IMR-90 (cell line): ENCODE measurements around the gene FAM200C. TPM values are rescaled to one million over a fixed set of nuclear protein-coding genes. Genes with fewer than 3 reads are reported as not detected.

ENCODE experiments used
- ATAC-seq: fragments of 200-7000 bp; cut with Tn5 transposase; 2 replicates; pipeline ENCODE4 v1.9.1; 2020; ENCODE audit warnings: low read depth, mild to moderate bottlenecking, moderate library complexity
- BruUV-seq: library from RNA; stranded (reverse); fragments of 400-500 nt; replicated peaks from 2 replicates; lab custom pipeline; 2021; lab: Mats Ljungman, UMichigan
- CTCF ChIA-PET: fragments of 300-600 bp; formaldehyde crosslinking; extraction: SDS; loops from one replicate; lab custom pipeline; 2021; ENCODE audit warnings: antibody characterized with exemption; lab: Yijun Ruan, JAX
- POLR2A ChIA-PET: fragments of 300-600 bp; sonication (Branson Sonifier 250); formaldehyde crosslinking; loops from one replicate; lab custom pipeline; 2022; ENCODE audit warnings: antibody characterized with exemption; ENCODE audit not compliant: unreplicated experiment; lab: Charles Lee
- DNase-seq: peaks from one replicate; pipeline ENCODE4 v3.0.0; 2013
- H2AFZ ChIP-seq: replicated peaks from 2 replicates; pipeline ENCODE3; 2013; ENCODE audit warnings: low read length, mild to moderate bottlenecking; ENCODE audit not compliant: poor library complexity
- H2AK5ac ChIP-seq: 2 replicates; pipeline ENCODE4 v1.6.1; 2013; ENCODE audit warnings: low read depth, low read length, inconsistent platforms
- H2AK9ac ChIP-seq: replicated peaks from 2 replicates; pipeline ENCODE3; 2013; ENCODE audit warnings: mild to moderate bottlenecking, low read depth, low read length, moderate library complexity; ENCODE audit not compliant: poor library complexity
- H2BK120ac ChIP-seq: 2 replicates; pipeline ENCODE4 v1.6.1; 2013; ENCODE audit warnings: low read depth, low read length, inconsistent platforms
- H2BK15ac ChIP-seq: 3 replicates; pipeline ENCODE4 v1.6.1; 2013; ENCODE audit warnings: low read depth, low read length, inconsistent platforms
- H2BK20ac ChIP-seq: 2 replicates; pipeline ENCODE4 v1.6.1; 2013; ENCODE audit warnings: low read depth, mild to moderate bottlenecking, inconsistent platforms, low read length, moderate library complexity
- H2BK5ac ChIP-seq: 2 replicates; pipeline ENCODE4 v1.6.1; 2013; ENCODE audit warnings: mild to moderate bottlenecking, low read depth, low read length, inconsistent platforms; ENCODE audit not compliant: poor library complexity, severe bottlenecking
- H3K14ac ChIP-seq: replicated peaks from 2 replicates; pipeline ENCODE4 v1.6.1; 2013; ENCODE audit warnings: low read depth, low read length, inconsistent platforms
- H3K18ac ChIP-seq: 2 replicates; pipeline ENCODE4 v1.6.1; 2013; ENCODE audit warnings: low read depth, low read length, control low read depth
- H3K23ac ChIP-seq: 2 replicates; pipeline ENCODE4 v1.6.1; 2013; ENCODE audit warnings: low read depth, low read length, inconsistent platforms
- H3K27ac ChIP-seq: 2 replicates; pipeline ENCODE4 v1.5.1; 2013; ENCODE audit warnings: mild to moderate bottlenecking, control low read depth, low read length; ENCODE audit not compliant: insufficient read depth
- H3K27me3 ChIP-seq: 2 replicates; pipeline ENCODE4 v1.6.1; 2013; ENCODE audit warnings: low read length; ENCODE audit not compliant: control insufficient read depth, insufficient read depth
- H3K36me3 ChIP-seq: 2 replicates; pipeline ENCODE4 v1.6.1; 2013; ENCODE audit warnings: low read length, mixed read lengths; ENCODE audit not compliant: control insufficient read depth, insufficient read depth
- H3K4ac ChIP-seq: 2 replicates; pipeline ENCODE4 v1.6.1; 2013; ENCODE audit warnings: low read depth, low read length, inconsistent platforms
- H3K4me1 ChIP-seq: 2 replicates; pipeline ENCODE4 v1.6.1; 2013; ENCODE audit warnings: low read length, mixed read lengths; ENCODE audit not compliant: control insufficient read depth, insufficient read depth
- H3K4me2 ChIP-seq: 2 replicates; pipeline ENCODE4 v1.6.1; 2013; ENCODE audit warnings: low read depth, mild to moderate bottlenecking, control low read depth, low read length, moderate library complexity
- H3K4me3 ChIP-seq: 2 replicates; pipeline ENCODE4 v1.5.1; 2013; ENCODE audit warnings: low read depth, mild to moderate bottlenecking, control low read depth, low read length, moderate library complexity; ENCODE audit not compliant: insufficient read depth
- H3K56ac ChIP-seq: 2 replicates; pipeline ENCODE4 v1.6.1; 2013; ENCODE audit warnings: low read length, inconsistent platforms; ENCODE audit not compliant: insufficient read depth; ENCODE audit errors: extremely low read depth
- H3K79me1 ChIP-seq, 2 experiments: 2 replicates each; pipeline ENCODE4 v1.6.1; 2013; ENCODE audit warnings: low read length in 2 of 2, inconsistent platforms in 1 of 2, low read depth in 1 of 2
- H3K9ac ChIP-seq: 2 replicates; pipeline ENCODE4 v1.6.1; 2013; ENCODE audit warnings: low read depth, low read length, control low read depth
- H3K9me1 ChIP-seq: 2 replicates; pipeline ENCODE4 v1.6.1; 2013; ENCODE audit warnings: low read length, inconsistent platforms; ENCODE audit not compliant: insufficient read depth
- H3K9me3 ChIP-seq: 2 replicates; pipeline ENCODE4 v1.6.1; 2013; ENCODE audit warnings: low read length; ENCODE audit not compliant: control insufficient read depth, insufficient read depth
- H4K20me1 ChIP-seq: 2 replicates; pipeline ENCODE4 v1.6.1; 2013; ENCODE audit warnings: low read length, inconsistent platforms; ENCODE audit not compliant: insufficient read depth
- H4K5ac ChIP-seq: 2 replicates; pipeline ENCODE4 v1.6.1; 2013; ENCODE audit warnings: mild to moderate bottlenecking, low read depth, low read length, control low read depth
- H4K8ac ChIP-seq, 2 experiments: 2 replicates each; pipeline ENCODE4 v1.6.1; 2013; ENCODE audit warnings: low read depth in 2 of 2, low read length in 2 of 2, control low read depth in 1 of 2, inconsistent platforms in 1 of 2
- H4K91ac ChIP-seq: 2 replicates; pipeline ENCODE4 v1.6.1; 2013; ENCODE audit warnings: low read depth, low read length, inconsistent platforms; ENCODE audit not compliant: insufficient read depth
- BHLHE40 ChIP-seq: fragments of 150-350 bp; IDR thresholded peaks from 2 replicates; pipeline ENCODE4 v1.6.1; 2016; ENCODE audit warnings: mild to moderate bottlenecking, low read depth, low read length
- CHD1 ChIP-seq: IDR thresholded peaks from 2 replicates; pipeline ENCODE4 v1.6.1; 2012; ENCODE audit warnings: low read depth, low read length, improper control_type of control experiment
- MAFK ChIP-seq: IDR thresholded peaks from 2 replicates; pipeline ENCODE4 v1.6.1; 2012; ENCODE audit warnings: low read depth, low read length, improper control_type of control experiment
- MAZ ChIP-seq: IDR thresholded peaks from 2 replicates; pipeline ENCODE4 v1.6.1; 2012; ENCODE audit warnings: low read depth, mild to moderate bottlenecking, low read length, improper control_type of control experiment, moderate library complexity, borderline replicate concordance
- NFE2L2 ChIP-seq: fragments of 150-350 bp; IDR thresholded peaks from 2 replicates; pipeline ENCODE4 v1.6.1; 2016; ENCODE audit warnings: low read depth, mild to moderate bottlenecking, low read length
- RCOR1 ChIP-seq: IDR thresholded peaks from 2 replicates; pipeline ENCODE4 v1.6.1; 2012; ENCODE audit warnings: mild to moderate bottlenecking, low read length, improper control_type of control experiment; ENCODE audit not compliant: insufficient replicate concordance
- RFX5 ChIP-seq: IDR thresholded peaks from 2 replicates; pipeline ENCODE4 v1.8.0; 2012; ENCODE audit warnings: low read depth, mild to moderate bottlenecking, low read length, moderate library complexity
- SMC3 ChIP-seq: fragments of 150-350 bp; IDR thresholded peaks from 2 replicates; pipeline ENCODE4 v1.6.1; 2016; ENCODE audit warnings: low read depth, mild to moderate bottlenecking, antibody characterized with exemption, low read length, moderate library complexity
- WGBS, 2 experiments: methylation state at CpG; one replicate each; pipeline versions ENCODE4 v1.1.5 to v1.1.7; 2013; ENCODE audit warnings: missing lambda C conversion rate in 2 of 2; ENCODE audit not compliant: insufficient read length in 1 of 2; ENCODE audit errors: extremely low coverage in 2 of 2; 5-methylcytosine and 5-hydroxymethylcytosine counted together
- dilution Hi-C: fragments of 300-500 bp; cut with HindIII; formaldehyde crosslinking; loops from one replicate; pipeline ENCODE4 v1.14.3; 2018; ENCODE audit warnings: low sequenced_read_pairs; ENCODE audit not compliant: unreplicated experiment
- in situ Hi-C: fragments of 300-500 bp; cut with MboI; formaldehyde crosslinking; loops from 3 replicates; pipeline ENCODE4 v1.14.3; 2019; ENCODE audit warnings: low sequenced_read_pairs, inconsistent platforms, mixed read lengths
- intact Hi-C: fragments of 100-400 bp; cut with micrococcal nuclease; formaldehyde crosslinking; loops from 2 replicates; pipeline ENCODE4 v1.10.0; 2022
- polyA plus RNA-seq, 3 experiments: library from polyadenylated mRNA; depleted of rRNA; stranded (reverse); fragments of >200 nt; gene quantifications; 2 replicates each; pipeline ENCODE4 v1.2.3, GENCODE V29; 2012; ENCODE audit warnings: low replicate concordance in 1 of 3
- total RNA-seq: library from RNA; depleted of rRNA; stranded (reverse); fragments of >200 nt; gene quantifications from 2 replicates; pipeline ENCODE4 v1.2.3, GENCODE V29; 2012
- TF ChIP-seq, protein P1 (sequence below): fragments of 150-350 bp; IDR thresholded peaks from 2 replicates; pipeline ENCODE4 v1.6.1; 2016; ENCODE audit warnings: low read depth, mild to moderate bottlenecking, low read length, moderate library complexity, borderline replicate concordance
- TF ChIP-seq, protein P2 (sequence below): conservative IDR thresholded peaks from 2 replicates; pipeline ENCODE4 v1.5.1; 2012; ENCODE audit warnings: mild to moderate bottlenecking, low read depth, low read length, improper control_type of control experiment
- TF ChIP-seq, protein P3 (sequence below): fragments of 150-350 bp; IDR thresholded peaks from 2 replicates; pipeline ENCODE4 v1.6.1; 2017; ENCODE audit warnings: mild to moderate bottlenecking, antibody characterized with exemption, low read length, low read depth

FAM200C gene
- total and polyA plus RNA-seq, 2 of the 4 experiments (the other 2 are of a cell fraction), result 1.7 to 6.3 TPM

DNA sequence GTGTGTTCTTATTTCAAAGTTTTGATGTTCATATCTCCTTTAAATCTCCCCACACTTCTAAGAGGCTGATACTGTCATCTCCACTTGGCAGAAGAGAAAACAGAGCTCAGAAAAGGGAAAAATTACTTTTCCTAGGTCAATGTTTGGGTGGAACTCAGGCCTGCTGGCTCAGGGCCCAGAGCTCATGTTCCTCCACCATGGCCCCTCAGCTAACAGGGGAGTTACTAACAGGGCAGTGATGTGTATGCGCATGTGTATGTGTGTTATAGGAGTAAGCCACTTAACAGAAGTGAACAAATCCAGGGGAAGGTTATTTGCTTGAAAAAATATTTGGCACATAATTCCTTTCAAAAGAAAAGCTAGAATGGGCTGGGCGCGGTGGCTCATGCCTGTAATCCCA lies 32.0 kb downstream of the FAM200C start (continued):
- TF ChIP-seq, protein P1, sequence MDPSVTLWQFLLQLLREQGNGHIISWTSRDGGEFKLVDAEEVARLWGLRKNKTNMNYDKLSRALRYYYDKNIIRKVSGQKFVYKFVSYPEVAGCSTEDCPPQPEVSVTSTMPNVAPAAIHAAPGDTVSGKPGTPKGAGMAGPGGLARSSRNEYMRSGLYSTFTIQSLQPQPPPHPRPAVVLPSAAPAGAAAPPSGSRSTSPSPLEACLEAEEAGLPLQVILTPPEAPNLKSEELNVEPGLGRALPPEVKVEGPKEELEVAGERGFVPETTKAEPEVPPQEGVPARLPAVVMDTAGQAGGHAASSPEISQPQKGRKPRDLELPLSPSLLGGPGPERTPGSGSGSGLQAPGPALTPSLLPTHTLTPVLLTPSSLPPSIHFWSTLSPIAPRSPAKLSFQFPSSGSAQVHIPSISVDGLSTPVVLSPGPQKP, result no peak
- no peak for TF ChIP-seq CHD1

DNA sequence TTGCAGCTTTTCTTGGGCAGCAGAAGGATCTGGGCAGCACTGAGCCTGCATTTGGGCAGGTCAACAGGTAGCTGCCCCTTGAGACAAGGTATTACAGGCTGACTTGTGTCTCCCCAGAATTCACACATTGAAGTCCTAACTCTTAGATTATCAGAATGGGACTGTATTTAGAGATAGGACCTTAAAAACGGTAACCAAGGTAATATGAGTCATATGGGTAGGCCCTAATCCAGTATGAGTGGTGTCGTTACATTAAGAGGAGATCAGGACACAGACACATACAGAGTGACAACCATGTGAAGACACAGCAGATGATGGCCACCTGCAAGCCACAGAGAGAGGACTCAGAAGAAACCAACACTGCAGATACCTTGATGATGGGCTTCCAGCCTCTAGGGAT lies 32.6 kb downstream of the FAM200C start:
- ChIA-PET POLR2A (no interaction called here), CTCF (no interaction called here)
- H2AFZ ChIP-seq, result no peak overlapping the region
- H3K9ac ChIP-seq, result no peak overlapping the region
- no peak overlapping the region for H3K14ac ChIP-seq
- peaks cover 4% of the 10 kb centered on the region; the same call in 1 of the 2 replicates for H3K9me1 ChIP-seq
- no peak overlapping the region for H4K91ac ChIP-seq
- no TSS peak for BruUV-seq
- in situ Hi-C loops (no loop called here), dilution Hi-C loops (loop anchor here (25.0 kb wide), 1 partner anchor 355 kb away; the partner anchor contains the start of gene TTC1), intact Hi-C loops (no loop called here)
- no peak overlapping the region for H2BK15ac ChIP-seq
- ATAC-seq, result no peak
- H3K23ac ChIP-seq, result no peak overlapping the region
- no peak overlapping the region for H2AK9ac ChIP-seq
- WGBS, 2 experiments, result 80% methylated on average over 1 of the region's 2 CpGs; no CpG with 5 or more reads in 1 of the 2 experiments
- no peak overlapping the region for H3K4me3 ChIP-seq
- no peaks in the 10 kb centered on the region for H4K20me1 ChIP-seq
- peaks cover under 1% of the 10 kb centered on the region; the same call in 1 of the 2 replicates for H3K27me3 ChIP-seq
- H4K8ac ChIP-seq, result no peak overlapping the region
- H3K79me1 ChIP-seq, result no peaks in the 10 kb centered on the region
- H3K56ac ChIP-seq, result no peak overlapping the region
- no peak overlapping the region for H2BK120ac ChIP-seq
- peaks cover 5% of the 10 kb centered on the region; the same call in 1 of the 2 replicates for H3K4me1 ChIP-seq
- no peak for DNase-seq
- H3K36me3 ChIP-seq, result no peaks in the 10 kb centered on the region
- H2BK20ac ChIP-seq, result no peak overlapping the region
- no peak overlapping the region for H2AK5ac ChIP-seq
- H3K4me2 ChIP-seq, result no peak overlapping the region
- no peak overlapping the region for H2BK5ac ChIP-seq
- no peak overlapping the region for H4K5ac ChIP-seq
- H3K4ac ChIP-seq, result no peak overlapping the region
- H3K9me3 ChIP-seq, result no peaks in the 10 kb centered on the region
- H3K27ac ChIP-seq, result no peak overlapping the region
- H3K18ac ChIP-seq, result no peak overlapping the region
- TF ChIP-seq, protein P2, sequence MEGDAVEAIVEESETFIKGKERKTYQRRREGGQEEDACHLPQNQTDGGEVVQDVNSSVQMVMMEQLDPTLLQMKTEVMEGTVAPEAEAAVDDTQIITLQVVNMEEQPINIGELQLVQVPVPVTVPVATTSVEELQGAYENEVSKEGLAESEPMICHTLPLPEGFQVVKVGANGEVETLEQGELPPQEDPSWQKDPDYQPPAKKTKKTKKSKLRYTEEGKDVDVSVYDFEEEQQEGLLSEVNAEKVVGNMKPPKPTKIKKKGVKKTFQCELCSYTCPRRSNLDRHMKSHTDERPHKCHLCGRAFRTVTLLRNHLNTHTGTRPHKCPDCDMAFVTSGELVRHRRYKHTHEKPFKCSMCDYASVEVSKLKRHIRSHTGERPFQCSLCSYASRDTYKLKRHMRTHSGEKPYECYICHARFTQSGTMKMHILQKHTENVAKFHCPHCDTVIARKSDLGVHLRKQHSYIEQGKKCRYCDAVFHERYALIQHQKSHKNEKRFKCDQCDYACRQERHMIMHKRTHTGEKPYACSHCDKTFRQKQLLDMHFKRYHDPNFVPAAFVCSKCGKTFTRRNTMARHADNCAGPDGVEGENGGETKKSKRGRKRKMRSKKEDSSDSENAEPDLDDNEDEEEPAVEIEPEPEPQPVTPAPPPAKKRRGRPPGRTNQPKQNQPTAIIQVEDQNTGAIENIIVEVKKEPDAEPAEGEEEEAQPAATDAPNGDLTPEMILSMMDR, result no peak
- TF ChIP-seq BHLHE40 (no peak), RCOR1 (no peak), SMC3 (no peak), MAFK (no peak), CHD1 (no peak), NFE2L2 (no peak), RFX5 (no peak), MAZ (no peak)
- TF ChIP-seq, protein P3, sequence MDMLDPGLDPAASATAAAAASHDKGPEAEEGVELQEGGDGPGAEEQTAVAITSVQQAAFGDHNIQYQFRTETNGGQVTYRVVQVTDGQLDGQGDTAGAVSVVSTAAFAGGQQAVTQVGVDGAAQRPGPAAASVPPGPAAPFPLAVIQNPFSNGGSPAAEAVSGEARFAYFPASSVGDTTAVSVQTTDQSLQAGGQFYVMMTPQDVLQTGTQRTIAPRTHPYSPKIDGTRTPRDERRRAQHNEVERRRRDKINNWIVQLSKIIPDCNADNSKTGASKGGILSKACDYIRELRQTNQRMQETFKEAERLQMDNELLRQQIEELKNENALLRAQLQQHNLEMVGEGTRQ, result no peak
- TF ChIP-seq, protein P1, result no peak
